A549 (cell line): ENCODE measurements around the gene EIF4G3.

ENCODE experiments used
- BHLHE40 ChIP-seq: IDR thresholded peaks from 2 replicates; pipeline ENCODE4 v1.6.1; 2012; ENCODE audit warnings: low read depth, low read length, inconsistent platforms
- CBX2 ChIP-seq: fragments of 200-600 bp; sonication (generic); IDR thresholded peaks from 2 replicates; pipeline ENCODE4 v1.6.1; 2016; ENCODE audit warnings: low read depth, mild to moderate bottlenecking, borderline replicate concordance
- CHD2 ChIP-seq: fragments of 150-350 bp; IDR thresholded peaks from 2 replicates; pipeline ENCODE4 v1.6.1; 2014; ENCODE audit warnings: low read length; ENCODE audit not compliant: partially characterized antibody
- CTCF ChIP-seq: fragments of >200 bp; sonication (Bioruptor Twin); formaldehyde crosslinking; IDR thresholded peaks from 3 replicates; pipeline ENCODE4 v1.5.1; 2016
- HOXB13 ChIP-seq: fragments of 250-450 bp; sonication (Bioruptor Pico); IDR thresholded peaks from 2 replicates; pipeline ENCODE4 v1.5.0; 2020; ENCODE audit warnings: low read depth, mild to moderate bottlenecking, moderate library complexity
- KDM1A ChIP-seq: fragments of 200-600 bp; sonication (generic); IDR thresholded peaks from 2 replicates; pipeline ENCODE4 v1.6.1; 2016; ENCODE audit warnings: low read depth, mild to moderate bottlenecking
- MAFK ChIP-seq: fragments of 450-650 bp; IDR thresholded peaks from 2 replicates; pipeline ENCODE4 v1.6.1; 2014; ENCODE audit not compliant: partially characterized antibody
- POLR2A ChIP-seq: IDR thresholded peaks from 2 replicates; pipeline ENCODE4 v1.6.1; 2012; ENCODE audit warnings: mild to moderate bottlenecking, low read length
- RAD21 ChIP-seq, 2 experiments: fragments of >200 bp in 1 of 2; sonication (Bioruptor Twin) in 1 of 2; formaldehyde crosslinking in 1 of 2; IDR thresholded peaks in 1 of 2; conservative IDR thresholded peaks in 1 of 2; 2 replicates in 1 of 2; 3 replicates in 1 of 2; pipeline ENCODE4 v1.6.1; 2012 to 2018; ENCODE audit warnings: inconsistent platforms in 1 of 2
- RCOR1 ChIP-seq: fragments of 150-350 bp; IDR thresholded peaks from 2 replicates; pipeline ENCODE4 v1.6.1; 2014; ENCODE audit warnings: antibody characterized with exemption, low read length, low read depth
- TF ChIP-seq, protein P1 (sequence below): fragments of 200-600 bp; sonication (generic); IDR thresholded peaks from 2 replicates; pipeline ENCODE4 v1.6.1; 2016; ENCODE audit warnings: antibody characterized with exemption, mild to moderate bottlenecking, moderate library complexity

DNA sequence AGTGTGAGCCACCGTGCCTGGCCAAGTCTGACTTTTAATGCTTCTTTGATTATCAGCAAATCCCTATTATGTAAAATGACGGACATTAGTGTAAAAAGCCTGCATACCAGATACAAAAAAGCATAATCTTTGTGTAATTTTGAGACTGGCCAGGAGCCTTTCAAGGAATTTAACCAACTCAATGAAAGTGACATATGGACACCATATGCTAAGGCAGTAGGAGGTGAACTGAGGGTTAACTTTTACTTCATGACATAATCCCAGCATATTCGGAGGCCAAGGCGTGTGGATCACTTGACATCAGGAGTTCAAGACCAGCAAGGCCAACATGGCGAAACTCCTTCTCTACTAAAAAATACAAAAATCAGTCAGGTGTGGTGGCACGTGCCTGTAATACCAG, 94.6 kb downstream of the EIF4G3 start:
- TF ChIP-seq RAD21 (conservative IDR thresholded peaks at IDR 0.05 in 1 of 2, IDR thresholded peaks at IDR 0.05 in 1 of 2) (no peak), CHD2 (no peak), CTCF (no peak), POLR2A (no peak), MAFK (no peak), HOXB13 (CRISPR knock-in tag) (no peak), CBX2 (no peak), RCOR1 (no peak), KDM1A (no peak), BHLHE40 (no peak)
- TF ChIP-seq, protein P1, sequence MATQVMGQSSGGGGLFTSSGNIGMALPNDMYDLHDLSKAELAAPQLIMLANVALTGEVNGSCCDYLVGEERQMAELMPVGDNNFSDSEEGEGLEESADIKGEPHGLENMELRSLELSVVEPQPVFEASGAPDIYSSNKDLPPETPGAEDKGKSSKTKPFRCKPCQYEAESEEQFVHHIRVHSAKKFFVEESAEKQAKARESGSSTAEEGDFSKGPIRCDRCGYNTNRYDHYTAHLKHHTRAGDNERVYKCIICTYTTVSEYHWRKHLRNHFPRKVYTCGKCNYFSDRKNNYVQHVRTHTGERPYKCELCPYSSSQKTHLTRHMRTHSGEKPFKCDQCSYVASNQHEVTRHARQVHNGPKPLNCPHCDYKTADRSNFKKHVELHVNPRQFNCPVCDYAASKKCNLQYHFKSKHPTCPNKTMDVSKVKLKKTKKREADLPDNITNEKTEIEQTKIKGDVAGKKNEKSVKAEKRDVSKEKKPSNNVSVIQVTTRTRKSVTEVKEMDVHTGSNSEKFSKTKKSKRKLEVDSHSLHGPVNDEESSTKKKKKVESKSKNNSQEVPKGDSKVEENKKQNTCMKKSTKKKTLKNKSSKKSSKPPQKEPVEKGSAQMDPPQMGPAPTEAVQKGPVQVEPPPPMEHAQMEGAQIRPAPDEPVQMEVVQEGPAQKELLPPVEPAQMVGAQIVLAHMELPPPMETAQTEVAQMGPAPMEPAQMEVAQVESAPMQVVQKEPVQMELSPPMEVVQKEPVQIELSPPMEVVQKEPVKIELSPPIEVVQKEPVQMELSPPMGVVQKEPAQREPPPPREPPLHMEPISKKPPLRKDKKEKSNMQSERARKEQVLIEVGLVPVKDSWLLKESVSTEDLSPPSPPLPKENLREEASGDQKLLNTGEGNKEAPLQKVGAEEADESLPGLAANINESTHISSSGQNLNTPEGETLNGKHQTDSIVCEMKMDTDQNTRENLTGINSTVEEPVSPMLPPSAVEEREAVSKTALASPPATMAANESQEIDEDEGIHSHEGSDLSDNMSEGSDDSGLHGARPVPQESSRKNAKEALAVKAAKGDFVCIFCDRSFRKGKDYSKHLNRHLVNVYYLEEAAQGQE: no peak
